DND-41 (cell line): Measurements from ENCODE around the gene TMC7.

Source experiments
- ATAC-seq: fragments of 200-7000 bp; cut with Tn5 transposase; 3 replicates; pipeline ENCODE4 v1.9.1; 2021; ENCODE audit warnings: low read depth; ENCODE audit not compliant: insufficient read depth
- DNase-seq: peaks from one replicate; pipeline ENCODE4 v3.0.0-alpha.2; 2020
- H2AFZ ChIP-seq: 2 replicates; pipeline ENCODE4 v1.6.0; 2012; ENCODE audit warnings: low read depth, low read length
- H3K27ac ChIP-seq: 2 replicates; pipeline ENCODE4 v1.5.1; 2012; ENCODE audit warnings: low read length, inconsistent platforms
- H3K27me3 ChIP-seq: fragments of 200-600 bp; sonication (generic); 2 replicates; pipeline ENCODE4 v1.6.0; 2012; ENCODE audit warnings: low read length, mild to moderate bottlenecking, inconsistent platforms; ENCODE audit not compliant: insufficient read depth, poor library complexity
- H3K36me3 ChIP-seq: 2 replicates; pipeline ENCODE4 v1.5.1; 2012; ENCODE audit warnings: low read length, inconsistent platforms; ENCODE audit not compliant: insufficient read depth
- H3K4me1 ChIP-seq: 2 replicates; pipeline ENCODE4 v1.5.1; 2012; ENCODE audit warnings: mild to moderate bottlenecking, low read length; ENCODE audit not compliant: insufficient read depth
- H3K4me2 ChIP-seq: 2 replicates; pipeline ENCODE4 v1.6.0; 2012; ENCODE audit warnings: mild to moderate bottlenecking, moderate library complexity, low read length, inconsistent platforms; ENCODE audit not compliant: insufficient read depth
- H3K4me3 ChIP-seq, 2 experiments: fragments of 200-600 bp in 1 of 2; shearing (Covaris generic) in 1 of 2; 2 replicates each; pipeline ENCODE4 v1.5.1; 2012 to 2016; ENCODE audit warnings: inconsistent platforms in 2 of 2, low read length in 2 of 2, mild to moderate bottlenecking in 2 of 2, low read depth in 1 of 2, moderate library complexity in 1 of 2
- H3K79me2 ChIP-seq: 2 replicates; pipeline ENCODE4 v1.6.0; 2012; ENCODE audit warnings: low read length, inconsistent platforms; ENCODE audit not compliant: insufficient read depth
- H3K9ac ChIP-seq: 2 replicates; pipeline ENCODE4 v1.6.0; 2012; ENCODE audit warnings: low read depth, mild to moderate bottlenecking, inconsistent platforms, low read length, moderate library complexity
- H3K9me3 ChIP-seq: 2 replicates; pipeline ENCODE4 v1.5.1; 2012; ENCODE audit warnings: low read length, moderate library complexity, mild to moderate bottlenecking, inconsistent platforms; ENCODE audit not compliant: insufficient read depth, severe bottlenecking
- H4K20me1 ChIP-seq: 2 replicates; pipeline ENCODE4 v1.6.0; 2012; ENCODE audit warnings: low read length; ENCODE audit not compliant: insufficient read depth
- CTCF ChIP-seq: IDR thresholded peaks from 2 replicates; pipeline ENCODE4 v1.5.1; 2012; ENCODE audit warnings: borderline replicate concordance, low read length, moderate library complexity, mild to moderate bottlenecking; ENCODE audit not compliant: poor library complexity, severe bottlenecking; ENCODE audit errors: extremely low read depth
- EZH2 ChIP-seq: IDR thresholded peaks from 3 replicates; pipeline ENCODE4 v1.6.1; 2012; ENCODE audit warnings: borderline replicate concordance, low read depth, mild to moderate bottlenecking, moderate library complexity, low read length, inconsistent platforms; ENCODE audit not compliant: severe bottlenecking

The TMC7 gene

GRCh38 chr16:19021747-19022146 is 38.0 kb downstream of the TMC7 start:
- DNase-seq (no peak), ATAC-seq (no peak)
- TF ChIP-seq CTCF (no peak), EZH2 (no peak)
- no peak overlapping the region for H3K4me3 ChIP-seq
- no peak overlapping the region for H3K4me2 ChIP-seq
- no peaks in the 10 kb centered on the region for H3K79me2 ChIP-seq
- no peak overlapping the region for H3K9ac ChIP-seq
- H3K27me3 ChIP-seq: no peaks in the 10 kb centered on the region
- no peaks in the 10 kb centered on the region for H3K4me1 ChIP-seq
- no peaks in the 10 kb centered on the region for H3K9me3 ChIP-seq
- no peak overlapping the region for H3K27ac ChIP-seq
- H2AFZ ChIP-seq: no peak overlapping the region
- no peaks in the 10 kb centered on the region for H3K36me3 ChIP-seq
- H4K20me1 ChIP-seq: no peaks in the 10 kb centered on the region

GRCh38 chr16:19027416-19027815 is 43.7 kb downstream of the TMC7 start:
- ATAC-seq (no peak), DNase-seq (no peak)
- Histone ChIP-seq H3K36me3 (no peaks in the 10 kb centered on the region), H3K9me3 (no peaks in the 10 kb centered on the region), H3K27me3 (no peaks in the 10 kb centered on the region), H3K27ac (no peak overlapping the region), H3K4me2 (no peak overlapping the region), H3K79me2 (no peaks in the 10 kb centered on the region), H4K20me1 (no peaks in the 10 kb centered on the region), H3K9ac (no peak overlapping the region), H3K4me3 (no peak overlapping the region), H3K4me1 (no peaks in the 10 kb centered on the region), H2AFZ (no peak overlapping the region)
- TF ChIP-seq EZH2 (no peak), CTCF (no peak)

GRCh38 chr16:19029980-19030379 is 46.2 kb downstream of the TMC7 start:
- DNase-seq (no peak), ATAC-seq (no peak)
- Histone ChIP-seq H2AFZ (no peak overlapping the region), H3K9ac (no peak overlapping the region), H4K20me1 (no peaks in the 10 kb centered on the region), H3K36me3 (no peaks in the 10 kb centered on the region), H3K9me3 (no peaks in the 10 kb centered on the region), H3K4me3 (no peak overlapping the region), H3K4me1 (no peaks in the 10 kb centered on the region), H3K27me3 (no peaks in the 10 kb centered on the region), H3K4me2 (no peak overlapping the region), H3K79me2 (no peaks in the 10 kb centered on the region), H3K27ac (no peak overlapping the region)
- no peak for TF ChIP-seq CTCF
- TF ChIP-seq EZH2: no peak

GRCh38 chr16:19031738-19032137 is 48.0 kb downstream of the TMC7 start:
- Histone ChIP-seq H3K4me1 (no peaks in the 10 kb centered on the region), H3K9ac (no peak overlapping the region), H3K4me3 (no peak overlapping the region), H3K79me2 (no peaks in the 10 kb centered on the region), H2AFZ (no peak overlapping the region), H3K27ac (no peak overlapping the region), H3K36me3 (no peaks in the 10 kb centered on the region), H3K4me2 (no peak overlapping the region), H3K27me3 (no peaks in the 10 kb centered on the region), H4K20me1 (no peaks in the 10 kb centered on the region), H3K9me3 (no peaks in the 10 kb centered on the region)
- no peak for ATAC-seq
- no peak for TF ChIP-seq EZH2
- no peak for TF ChIP-seq CTCF
- DNase-seq: no peak
